ENCODE measurements around the gene DCAF6.
A peak's percentile ranks its signal among the peaks of the same experiment; 100 is the strongest.

Gene DCAF6

GRCh38 chr1:168084396-168085231 lies 148.1 kb downstream of the DCAF6 start:
- TF ChIP-seq GATA1 (IDR thresholded peaks at IDR 0.05; ENCODE audit: low read depth, low read length) (no peak), POLR2A (IDR thresholded peaks at IDR 0.05; ENCODE audit: low read length) (no peak)
- DNase-seq = peak; percentile 72 to 84

GRCh38 chr1:168085401-168085872 lies 149.0 kb downstream of the DCAF6 start:
- TF ChIP-seq POLR2A (IDR thresholded peaks at IDR 0.05; ENCODE audit: low read length) (no peak), GATA1 (IDR thresholded peaks at IDR 0.05; ENCODE audit: low read depth, low read length) (no peak)
- no peak for DNase-seq

GRCh38 chr1:168086438-168086837 lies 150.0 kb downstream of the DCAF6 start:
- no peak for DNase-seq
- TF ChIP-seq POLR2A (IDR thresholded peaks at IDR 0.05; ENCODE audit: low read length) (no peak), GATA1 (IDR thresholded peaks at IDR 0.05; ENCODE audit: low read depth, low read length) (no peak)

GRCh38 chr1:168087696-168088095 lies 151.2 kb downstream of the DCAF6 start:
- no peak for DNase-seq
- no peak for TF ChIP-seq GATA1 (IDR thresholded peaks at IDR 0.05; ENCODE audit: low read depth, low read length)
- TF ChIP-seq POLR2A (IDR thresholded peaks at IDR 0.05; ENCODE audit: low read length) = no peak

- DNase-seq = no peak
- no peak for TF ChIP-seq GATA1 (IDR thresholded peaks at IDR 0.05; ENCODE audit: low read depth, low read length)
- TF ChIP-seq POLR2A (IDR thresholded peaks at IDR 0.05; ENCODE audit: low read length) = no peak
These were observed 152.2 kb downstream of the DCAF6 start for GRCh38 chr1:168088511-168089325.

GRCh38 chr1:168089326-168089978 lies 153.0 kb downstream of the DCAF6 start:
- TF ChIP-seq POLR2A (IDR thresholded peaks at IDR 0.05; ENCODE audit: low read length) (no peak), GATA1 (IDR thresholded peaks at IDR 0.05; ENCODE audit: low read depth, low read length) (no peak)
- no peak for DNase-seq

- no peak for DNase-seq
- TF ChIP-seq POLR2A (IDR thresholded peaks at IDR 0.05; ENCODE audit: low read length) (no peak), GATA1 (IDR thresholded peaks at IDR 0.05; ENCODE audit: low read depth, low read length) (no peak)
These were observed 153.5 kb downstream of the DCAF6 start for GRCh38 chr1:168089979-168090337.

GRCh38 chr1:168090395-168090794 lies 153.9 kb downstream of the DCAF6 start:
- no peak for DNase-seq
- TF ChIP-seq GATA1 (IDR thresholded peaks at IDR 0.05; ENCODE audit: low read depth, low read length) (no peak), POLR2A (IDR thresholded peaks at IDR 0.05; ENCODE audit: low read length) (no peak)

GRCh38 chr1:168091063-168091462 lies 154.6 kb downstream of the DCAF6 start:
- no peak for DNase-seq
- TF ChIP-seq GATA1 (IDR thresholded peaks at IDR 0.05; ENCODE audit: low read depth, low read length) (no peak), POLR2A (IDR thresholded peaks at IDR 0.05; ENCODE audit: low read length) (no peak)

GRCh38 chr1:168091720-168092550 lies 155.5 kb downstream of the DCAF6 start:
- no peak for TF ChIP-seq POLR2A (IDR thresholded peaks at IDR 0.05; ENCODE audit: low read length)
- TF ChIP-seq GATA1 (IDR thresholded peaks at IDR 0.05; ENCODE audit: low read depth, low read length) = no peak
- no peak for DNase-seq

GRCh38 chr1:168092566-168093355 lies 156.3 kb downstream of the DCAF6 start:
- TF ChIP-seq POLR2A (IDR thresholded peaks at IDR 0.05; ENCODE audit: low read length) (no peak), GATA1 (IDR thresholded peaks at IDR 0.05; ENCODE audit: low read depth, low read length) (no peak)
- no peak for DNase-seq

GRCh38 chr1:168093616-168094015 lies 157.1 kb downstream of the DCAF6 start:
- TF ChIP-seq GATA1 (IDR thresholded peaks at IDR 0.05; ENCODE audit: low read depth, low read length) (no peak), POLR2A (IDR thresholded peaks at IDR 0.05; ENCODE audit: low read length) (no peak)
- no peak for DNase-seq
